HG03097 (cell line): ENCODE data around the gene BASP1.
"Not testable (repeated sequence)": the region's sequence is repeated elsewhere in the genome, so short reads cannot be mapped to it uniquely, and the experiment has no call there.

ENCODE experiments used
- ATAC-seq: cut with Tn5 transposase; IDR thresholded peaks from one replicate; pipeline ENCODE4 v1.9.1; 2021; ENCODE audit not compliant: unreplicated experiment, low FRiP score

Gene BASP1

GRCh38 chr5:17311811-17312210 is 94.4 kb downstream of the BASP1 start:
- ATAC-seq: not testable (repeated sequence)

- no peak for ATAC-seq
These were observed 94.9 kb downstream of the BASP1 start for GRCh38 chr5:17312358-17312757.

- no peak for ATAC-seq
These were observed 97.6 kb downstream of the BASP1 start for GRCh38 chr5:17314907-17315471.

GRCh38 chr5:17315710-17316221 is 98.3 kb downstream of the BASP1 start:
- no peak for ATAC-seq

- ATAC-seq: peak; percentile 66
These were observed 99.6 kb downstream of the BASP1 start for GRCh38 chr5:17316970-17317459.

GRCh38 chr5:17317473-17317872 is 100.0 kb downstream of the BASP1 start:
- peak; percentile 39 for ATAC-seq

GRCh38 chr5:17319095-17319494 is 101.7 kb downstream of the BASP1 start:
- not testable (repeated sequence) for ATAC-seq

- ATAC-seq: no peak
These were observed 108.6 kb downstream of the BASP1 start for GRCh38 chr5:17325770-17326599.
